GM23338 (cell line): Measurements from ENCODE around the gene PRODH2. TPM values are rescaled to one million over a fixed set of nuclear protein-coding genes. Genes with fewer than 3 reads are reported as not detected.
A peak's percentile ranks its signal among the peaks of the same experiment; 100 is the strongest.

Source experiments
- ATAC-seq: fragments of 200-7000 bp; cut with Tn5 transposase; 3 replicates; pipeline ENCODE4 v1.9.1; 2020
- DNase-seq: peaks from one replicate; pipeline ENCODE4 v3.0.0-alpha.2; 2015; ENCODE audit warnings: low spot score
- H2AFZ ChIP-seq: fragments of 200-600 bp; sonication (generic); 2 replicates; pipeline ENCODE4 v1.8.0; 2016; ENCODE audit warnings: antibody characterized with exemption, mild to moderate bottlenecking, moderate library complexity
- H3F3A ChIP-seq: fragments of 200-600 bp; sonication (generic); replicated peaks from 2 replicates; pipeline ENCODE4 v1.8.0; 2017; ENCODE audit warnings: antibody characterized with exemption, mixed run types, low read depth
- H3K27ac ChIP-seq: fragments of 200-600 bp; sonication (generic); 2 replicates; pipeline ENCODE4 v1.6.1; 2016; ENCODE audit warnings: low read depth
- H3K27me3 ChIP-seq: fragments of 200-600 bp; sonication (generic); 2 replicates; pipeline ENCODE4 v1.8.0; 2016; ENCODE audit warnings: mild to moderate bottlenecking, mixed run types, moderate library complexity; ENCODE audit not compliant: insufficient read depth
- H3K36me3 ChIP-seq: fragments of 200-600 bp; sonication (generic); 2 replicates; pipeline ENCODE4 v1.8.0; 2016; ENCODE audit warnings: mild to moderate bottlenecking; ENCODE audit not compliant: insufficient read depth
- H3K4me1 ChIP-seq: fragments of 200-600 bp; sonication (generic); 2 replicates; pipeline ENCODE4 v1.8.0; 2016; ENCODE audit warnings: mild to moderate bottlenecking, moderate library complexity; ENCODE audit not compliant: insufficient read depth
- H3K4me2 ChIP-seq: fragments of 200-600 bp; sonication (generic); 2 replicates; pipeline ENCODE4 v1.7.1; 2017; ENCODE audit warnings: mixed run types
- H3K4me3 ChIP-seq: fragments of 200-600 bp; sonication (generic); 2 replicates; pipeline ENCODE4 v1.6.1; 2016; ENCODE audit warnings: mixed run types
- H3K79me2 ChIP-seq: fragments of 200-600 bp; sonication (generic); replicated peaks from 2 replicates; pipeline ENCODE4 v1.8.0; 2017; ENCODE audit warnings: mild to moderate bottlenecking; ENCODE audit not compliant: insufficient read depth
- H3K9me2 ChIP-seq: fragments of 200-600 bp; sonication (generic); 2 replicates; pipeline ENCODE4 v1.8.0; 2017; ENCODE audit not compliant: insufficient read depth
- H4K20me1 ChIP-seq: fragments of 200-600 bp; sonication (generic); replicated peaks from 2 replicates; pipeline ENCODE4 v1.8.0; 2017; ENCODE audit warnings: mild to moderate bottlenecking; ENCODE audit not compliant: insufficient read depth
- H3K27ac Mint-ChIP-seq: 2 replicates; pipeline ENCODE4 v1.8.0; 2020; ENCODE audit warnings: inconsistent platforms, mild to moderate bottlenecking, moderate library complexity, mixed read lengths
- H3K27me3 Mint-ChIP-seq: 3 replicates; pipeline ENCODE4 v1.8.0; 2022; ENCODE audit warnings: low read depth, mild to moderate bottlenecking, moderate library complexity, mixed read lengths, inconsistent platforms; ENCODE audit not compliant: insufficient read depth, poor library complexity
- H3K36me3 Mint-ChIP-seq: 3 replicates; pipeline ENCODE4 v1.8.0; 2021; ENCODE audit warnings: low read depth, mild to moderate bottlenecking, inconsistent platforms, moderate library complexity, mixed read lengths
- H3K4me1 Mint-ChIP-seq: 3 replicates; pipeline ENCODE4 v1.8.0; 2020; ENCODE audit warnings: mild to moderate bottlenecking, inconsistent platforms, mixed read lengths
- H3K4me3 Mint-ChIP-seq: 3 replicates; pipeline ENCODE4 v1.8.0; 2021; ENCODE audit warnings: moderate library complexity, mild to moderate bottlenecking, inconsistent platforms, mixed read lengths
- H3K9me3 Mint-ChIP-seq: 3 replicates; pipeline ENCODE4 v1.8.0; 2020; ENCODE audit warnings: moderate library complexity, mild to moderate bottlenecking, inconsistent platforms, mixed read lengths
- CTCF ChIP-seq, 2 experiments: fragments of 200-600 bp in 1 of 2; sonication (generic) in 1 of 2; conservative IDR thresholded peaks; 2 replicates each; pipeline versions ENCODE4 v1.5.1 to v1.6.1; 2016 to 2017; ENCODE audit warnings: antibody characterized with exemption in 2 of 2, low read depth in 2 of 2, mild to moderate bottlenecking in 2 of 2, moderate library complexity in 1 of 2
- EZH2 ChIP-seq: fragments of 200-600 bp; sonication (generic); IDR thresholded peaks from one replicate; pipeline ENCODE4 v1.8.0; 2017; ENCODE audit warnings: antibody characterized with exemption, mild to moderate bottlenecking, low read depth; ENCODE audit not compliant: unreplicated experiment
- EZH2phosphoT487 ChIP-seq: fragments of 200-600 bp; sonication (generic); IDR thresholded peaks from one replicate; pipeline ENCODE4 v1.8.1; 2018; ENCODE audit warnings: antibody characterized with exemption; ENCODE audit not compliant: unreplicated experiment
- JUNB ChIP-seq: IDR thresholded peaks from one replicate; pipeline ENCODE4 v1.6.1; 2016; ENCODE audit warnings: antibody characterized with exemption; ENCODE audit not compliant: unreplicated experiment
- POLR2AphosphoS5 ChIP-seq: IDR thresholded peaks from 2 replicates; pipeline ENCODE4 v1.6.1; 2016; ENCODE audit warnings: antibody characterized with exemption, low read depth
- REST ChIP-seq: IDR thresholded peaks from one replicate; pipeline ENCODE4 v1.6.1; 2018; ENCODE audit warnings: antibody characterized with exemption; ENCODE audit not compliant: unreplicated experiment
- STAT1 ChIP-seq: IDR thresholded peaks from one replicate; pipeline ENCODE4 v1.6.1; 2016; ENCODE audit warnings: antibody characterized with exemption; ENCODE audit not compliant: unreplicated experiment
- ZNF462 ChIP-seq: fragments of 250-450 bp; sonication (Bioruptor Pico); IDR thresholded peaks from 2 replicates; pipeline ENCODE4 v1.5.0; 2020; ENCODE audit warnings: mild to moderate bottlenecking, moderate library complexity
- polyA plus RNA-seq: library from polyadenylated mRNA; unstranded; fragments of >200 nt; fragmentation: Nextera tagmentation; extraction: Ambion mirVana; gene quantifications from 2 replicates; pipeline ENCODE4 v1.2.1, GENCODE V29; 2016
- total RNA-seq: library from RNA; depleted of rRNA; stranded (reverse); fragments of >200 nt; shearing (Covaris generic); gene quantifications from 2 replicates; pipeline ENCODE4 v1.2.3, GENCODE V29; 2014

Gene PRODH2
- total and polyA plus RNA-seq, 2 experiments from 2014 or later, result not detected

GRCh38 chr19:35775046-35775297 lies 37.7 kb downstream of the PRODH2 start (continued):
- TF ChIP-seq ZNF462 (no peak), EZH2 (no peak), JUNB (no peak), EZH2phosphoT487 (no peak), POLR2AphosphoS5 (no peak), STAT1 (no peak), CTCF (conservative IDR thresholded peaks at IDR 0.05; ENCODE audit: low read depth in 2 of 2) (no peak)

GRCh38 chr19:35774274-35775045 lies 38.2 kb downstream of the PRODH2 start:
- no peaks in the 10 kb centered on the region for H3K79me2 ChIP-seq
- peaks cover 7% of the 10 kb centered on the region; the same call in 1 of the 2 replicates for H3F3A ChIP-seq
- H3K4me1 ChIP-seq, result peaks cover 22% of the 10 kb centered on the region
- H3K9me3 Mint-ChIP-seq, result no peaks in the 10 kb centered on the region; the same call in 2 of the 3 replicates
- DNase-seq, result peak; percentile 37
- H3K36me3 Mint-ChIP-seq, result no peaks in the 10 kb centered on the region; the same call in 2 of the 3 replicates
- H3K27me3 ChIP-seq, result peaks cover 16% of the 10 kb centered on the region
- H3K4me1 Mint-ChIP-seq, result peaks cover 32% of the 10 kb centered on the region
- peaks cover 21% of the 10 kb centered on the region for H3K27me3 Mint-ChIP-seq
- ATAC-seq, result no peak
- H3K9me2 ChIP-seq, result no peaks in the 10 kb centered on the region
- H3K36me3 ChIP-seq, result no peaks in the 10 kb centered on the region
- peak overlapping the region; percentile 1; the same call in 2 of the 3 replicates for H3K4me3 Mint-ChIP-seq
- no peak overlapping the region for H3K27ac ChIP-seq
- H2AFZ ChIP-seq, result no peak overlapping the region
- H3K4me2 ChIP-seq, result peak overlapping the region; percentile 62
- H4K20me1 ChIP-seq, result no peaks in the 10 kb centered on the region; the same call in 1 of the 2 replicates
- no peak overlapping the region for H3K27ac Mint-ChIP-seq
- H3K4me3 ChIP-seq, result peak overlapping the region; percentile 65; the same call in 1 of the 2 replicates
- TF ChIP-seq REST, result no peak
